HG02970 (cell line): ENCODE data around the gene ST7.

Experiments used
- ATAC-seq: cut with Tn5 transposase; IDR thresholded peaks from one replicate; pipeline ENCODE4 v1.9.1; 2021; ENCODE audit warnings: mild to moderate bottlenecking, moderate library complexity, moderate number of reproducible peaks; ENCODE audit not compliant: unreplicated experiment, low FRiP score

ST7 gene

GRCh38 chr7:117048114-117048866 is 95.0 kb downstream of the ST7 start:
- no peak for ATAC-seq

GRCh38 chr7:117048882-117049281 is 95.6 kb downstream of the ST7 start:
- ATAC-seq, result no peak

GRCh38 chr7:117051808-117052207 is 98.5 kb downstream of the ST7 start:
- no peak for ATAC-seq

GRCh38 chr7:117053432-117053831 is 100.1 kb downstream of the ST7 start:
- ATAC-seq, result no peak

GRCh38 chr7:117061751-117062150 is 108.5 kb downstream of the ST7 start:
- no peak for ATAC-seq

GRCh38 chr7:117062300-117062699 is 109.0 kb downstream of the ST7 start:
- ATAC-seq, result no peak

- no peak for ATAC-seq
Observed at GRCh38 chr7:117064688-117065087, 111.4 kb downstream of the ST7 start.

GRCh38 chr7:117065571-117066150 is 112.4 kb downstream of the ST7 start:
- no peak for ATAC-seq

- ATAC-seq, result no peak
Observed at GRCh38 chr7:117066668-117067067, 113.4 kb downstream of the ST7 start.

- no peak for ATAC-seq
Observed at GRCh38 chr7:117067340-117067739, 114.0 kb downstream of the ST7 start.

- no peak for ATAC-seq
Observed at GRCh38 chr7:117068511-117069145, 115.3 kb downstream of the ST7 start.

GRCh38 chr7:117069379-117069778 is 116.1 kb downstream of the ST7 start:
- no peak for ATAC-seq

GRCh38 chr7:117071551-117071950 is 118.2 kb downstream of the ST7 start:
- no peak for ATAC-seq

- no peak for ATAC-seq
Observed at GRCh38 chr7:117072620-117073118, 119.4 kb downstream of the ST7 start.

- ATAC-seq, result no peak
Observed at GRCh38 chr7:117074378-117074777, 121.1 kb downstream of the ST7 start.

GRCh38 chr7:117075934-117076333 is 122.6 kb downstream of the ST7 start:
- no peak for ATAC-seq

- ATAC-seq, result no peak
Observed at GRCh38 chr7:117076426-117076943, 123.2 kb downstream of the ST7 start.

- ATAC-seq, result no peak
Observed at GRCh38 chr7:117077658-117078057, 124.4 kb downstream of the ST7 start.

GRCh38 chr7:117082647-117083046 is 129.3 kb downstream of the ST7 start:
- no peak for ATAC-seq

- no peak for ATAC-seq
Observed at GRCh38 chr7:117083648-117084047, 130.3 kb downstream of the ST7 start.

GRCh38 chr7:117084286-117084685 is 131.0 kb downstream of the ST7 start:
- no peak for ATAC-seq
